NCI-H446 treated with DMSO at 0.1 percent for 48 hours (cell line): ENCODE results near the gene OR52I1.

ENCODE experiments used
- DNase-seq: peaks from one replicate; lab custom pipeline; 2025; lab: John Stamatoyannopoulos, UW

The OR52I1 gene

GRCh38 chr11:4615856-4616444 lies 22.1 kb downstream of the OR52I1 start:
- no peak for DNase-seq

GRCh38 chr11:4619514-4619913 lies 25.7 kb downstream of the OR52I1 start:
- no peak for DNase-seq

GRCh38 chr11:4626207-4627099 lies 32.6 kb downstream of the OR52I1 start:
- peak; percentile 41 for DNase-seq

- DNase-seq, result no peak
Measured at GRCh38 chr11:4636136-4636535, 42.3 kb downstream of the OR52I1 start.

- DNase-seq, result peak; percentile 40
Measured at GRCh38 chr11:4636962-4637661, 43.3 kb downstream of the OR52I1 start, which contains the start of gene OR51D1. Gene OR51D1 (plus strand): TSS chr11:4637477. CDS start chr11:4639791, 2,314 bp downstream.

GRCh38 chr11:4637662-4638047 lies 43.8 kb downstream of the OR52I1 start:
- no peak for DNase-seq

- DNase-seq, result no peak
Measured at GRCh38 chr11:4639931-4640330, 46.1 kb downstream of the OR52I1 start.

GRCh38 chr11:4641501-4641900 lies 47.7 kb downstream of the OR52I1 start:
- no peak for DNase-seq

GRCh38 chr11:4642043-4642442 lies 48.2 kb downstream of the OR52I1 start:
- no peak for DNase-seq

GRCh38 chr11:4643076-4643475 lies 49.2 kb downstream of the OR52I1 start:
- DNase-seq, result no peak

GRCh38 chr11:4643682-4644081 lies 49.8 kb downstream of the OR52I1 start, which contains the start of gene OR51E1:
Gene OR51E1 (plus strand): TSS chr11:4643982. CDS start chr11:4652527, 8,545 bp downstream.
- DNase-seq, result no peak

GRCh38 chr11:4644233-4644632 lies 50.4 kb downstream of the OR52I1 start:
- DNase-seq, result no peak
